GM18868 (cell line): ENCODE data around the gene RBM6.
"Not testable (repeated sequence)": the region's sequence is repeated elsewhere in the genome, so short reads cannot be mapped to it uniquely, and the experiment has no call there.

Source experiments
- ATAC-seq: cut with Tn5 transposase; IDR thresholded peaks from one replicate; pipeline ENCODE4 v1.9.1; 2021; ENCODE audit warnings: mild to moderate bottlenecking, moderate library complexity; ENCODE audit not compliant: unreplicated experiment

Gene RBM6

GRCh38 chr3:50084951-50085350 is 145.0 kb downstream of the RBM6 start:
- not testable (repeated sequence) for ATAC-seq

GRCh38 chr3:50088725-50089608 is 149.0 kb downstream of the RBM6 start, which contains the start of gene RBM5:
RBM5 (plus strand) TSS chr3:50088919; CDS start chr3:50090435, 1,516 bp downstream.
- peak; percentile 99 for ATAC-seq

GRCh38 chr3:50089609-50089945 is 149.6 kb downstream of the RBM6 start:
- ATAC-seq = no peak

DNA sequence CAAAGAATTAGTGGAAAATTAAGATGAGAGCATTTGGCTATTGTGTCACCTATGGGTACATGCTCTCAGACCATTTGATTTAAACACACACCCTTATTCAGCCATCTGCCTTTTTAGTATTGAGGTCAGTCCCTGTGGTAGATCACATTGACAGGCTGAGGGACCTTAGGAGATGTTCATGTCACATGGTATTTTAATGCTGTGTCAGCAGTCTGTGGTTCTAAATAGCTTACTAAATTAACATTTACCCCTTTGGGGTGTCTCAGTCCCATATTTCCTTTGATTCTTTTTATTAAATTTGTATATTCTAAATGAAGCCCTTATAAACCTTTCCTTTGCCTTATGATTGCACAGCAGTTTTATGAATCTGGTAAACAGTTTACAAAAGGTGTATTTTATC is 151.0 kb downstream of the RBM6 start:
- no peak for ATAC-seq

GRCh38 chr3:50095352-50095998 is 155.5 kb downstream of the RBM6 start:
- ATAC-seq = no peak

DNA sequence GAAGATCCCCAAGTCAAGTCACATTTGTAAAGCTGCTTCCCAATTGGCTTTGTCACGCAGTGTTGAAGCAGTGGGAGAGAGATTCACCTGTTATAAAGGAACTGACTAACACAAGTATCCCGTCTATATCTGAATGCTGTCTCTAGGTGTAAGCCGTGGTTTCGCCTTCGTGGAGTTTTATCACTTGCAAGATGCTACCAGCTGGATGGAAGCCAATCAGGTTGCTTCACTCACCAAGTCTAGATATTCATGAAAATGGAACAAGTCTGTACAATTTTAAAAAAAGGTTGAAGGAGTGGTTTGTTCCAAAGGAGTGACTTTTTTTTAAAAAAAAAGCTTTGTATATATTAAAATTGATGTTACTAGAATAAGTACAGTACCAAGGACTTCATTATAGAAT is 160.4 kb downstream of the RBM6 start:
- no peak for ATAC-seq

GRCh38 chr3:50100956-50101845 is 161.3 kb downstream of the RBM6 start:
- ATAC-seq = no peak

DNA sequence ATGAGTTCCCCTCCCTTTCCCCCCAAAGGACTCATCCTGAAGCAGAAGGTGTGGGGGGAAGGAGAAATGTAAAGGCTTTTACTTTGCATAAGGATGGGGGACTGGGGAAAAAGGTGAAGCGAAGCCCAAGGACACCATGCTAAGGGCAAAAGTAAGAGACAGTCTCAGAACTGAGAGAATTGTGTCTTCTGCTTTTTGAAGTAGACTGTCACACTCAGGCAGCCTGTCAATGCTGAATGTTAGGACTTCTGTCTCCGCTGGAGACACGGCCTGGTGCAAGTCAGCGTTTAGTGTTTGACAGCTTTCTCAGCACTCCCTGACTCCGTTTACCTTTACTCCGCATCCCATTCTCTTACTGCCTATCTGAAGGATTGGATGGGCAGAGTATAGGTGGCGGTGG is 162.6 kb downstream of the RBM6 start:
- ATAC-seq = no peak

GRCh38 chr3:50111757-50112156 is 171.8 kb downstream of the RBM6 start:
- ATAC-seq = no peak

GRCh38 chr3:50112462-50112861 is 172.5 kb downstream of the RBM6 start:
- ATAC-seq = no peak

DNA sequence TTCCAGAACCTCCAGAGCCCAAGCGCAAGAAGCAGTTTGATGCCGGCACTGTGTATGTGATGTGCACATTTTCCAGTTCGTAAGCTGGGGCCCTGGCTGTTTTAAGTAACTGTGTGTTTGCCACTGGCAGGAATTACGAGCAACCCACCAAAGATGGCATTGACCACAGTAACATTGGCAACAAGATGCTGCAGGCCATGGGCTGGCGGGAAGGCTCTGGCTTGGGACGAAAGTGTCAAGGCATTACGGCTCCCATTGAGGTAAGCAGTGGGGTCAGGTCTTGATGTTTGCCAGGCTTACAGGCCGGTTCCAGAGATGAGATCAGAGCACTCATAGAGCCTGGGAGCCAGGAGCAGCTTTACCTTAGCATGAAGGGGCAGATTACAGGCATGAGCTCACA is 177.2 kb downstream of the RBM6 start:
- ATAC-seq = no peak

DNA sequence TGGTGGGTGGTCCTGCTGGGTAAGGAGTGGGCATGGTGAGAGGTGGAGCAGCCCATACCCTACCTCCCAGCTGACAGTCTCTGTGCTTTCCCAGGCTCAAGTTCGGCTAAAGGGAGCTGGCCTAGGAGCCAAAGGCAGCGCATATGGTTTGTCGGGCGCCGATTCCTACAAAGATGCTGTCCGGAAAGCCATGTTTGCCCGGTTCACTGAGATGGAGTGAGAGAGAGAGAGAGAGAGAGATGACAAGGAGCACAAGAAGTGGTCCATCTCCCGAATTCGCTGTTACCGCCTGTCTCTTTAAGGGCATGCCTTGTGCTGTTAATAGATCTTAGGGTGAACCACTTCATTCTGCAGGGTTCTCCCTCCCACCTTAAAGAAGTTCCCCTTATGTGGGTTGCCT is 178.3 kb downstream of the RBM6 start:
- ATAC-seq = no peak

DNA sequence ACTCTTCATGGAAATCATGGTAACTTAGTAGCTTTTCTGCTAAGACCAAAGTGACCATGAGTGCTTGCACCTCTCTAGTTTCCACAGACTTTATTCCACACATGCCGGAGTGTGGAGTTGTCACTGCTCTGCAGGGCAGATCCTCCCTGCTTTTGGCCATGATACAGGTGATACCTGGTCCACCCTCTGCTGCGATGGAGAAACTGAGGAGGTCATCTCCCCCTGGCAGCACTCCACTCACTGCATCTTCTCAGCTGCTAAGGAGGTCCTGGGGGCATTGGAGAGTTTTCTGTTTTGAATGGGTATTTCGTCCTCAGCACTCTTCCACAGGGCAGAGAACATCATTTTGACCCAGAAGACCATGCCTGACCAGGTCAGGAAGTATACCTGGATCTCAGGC is 179.8 kb downstream of the RBM6 start:
- ATAC-seq = no peak

DNA sequence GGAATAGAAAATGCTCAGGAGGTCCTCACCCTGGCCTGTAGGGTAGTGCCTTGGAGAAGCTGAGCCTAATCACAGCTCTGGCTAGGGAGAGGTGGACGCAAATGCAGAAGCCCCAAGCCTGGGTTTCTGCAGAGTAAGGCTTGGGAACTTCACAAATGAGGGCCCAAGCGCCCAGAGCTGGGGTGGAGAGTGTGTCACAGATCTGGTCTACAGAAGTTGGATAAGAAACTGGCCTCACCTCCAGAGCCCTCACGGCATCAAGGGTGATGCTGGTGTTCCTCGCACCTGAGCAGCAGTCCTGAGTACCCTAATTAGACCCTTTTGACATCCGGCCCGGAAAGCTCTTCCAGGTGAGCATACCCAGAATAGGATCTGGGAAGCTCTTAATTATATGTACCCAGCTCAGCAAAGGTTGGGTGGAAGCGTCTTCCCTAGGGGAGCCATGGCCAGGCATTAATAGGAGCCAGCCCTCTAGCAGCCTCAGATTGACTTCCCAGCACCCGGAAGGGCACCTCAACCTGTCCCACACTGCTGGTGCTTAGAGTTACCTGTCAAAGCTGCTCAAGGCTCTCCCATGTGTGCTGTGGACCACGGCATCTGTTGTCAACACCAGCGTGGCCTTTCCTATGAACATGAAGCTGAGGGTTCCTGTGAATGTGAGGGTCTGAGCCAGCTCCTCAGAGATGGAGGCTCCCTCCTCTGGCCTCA is 180.6 kb downstream of the RBM6 start:
- ATAC-seq = no peak

DNA sequence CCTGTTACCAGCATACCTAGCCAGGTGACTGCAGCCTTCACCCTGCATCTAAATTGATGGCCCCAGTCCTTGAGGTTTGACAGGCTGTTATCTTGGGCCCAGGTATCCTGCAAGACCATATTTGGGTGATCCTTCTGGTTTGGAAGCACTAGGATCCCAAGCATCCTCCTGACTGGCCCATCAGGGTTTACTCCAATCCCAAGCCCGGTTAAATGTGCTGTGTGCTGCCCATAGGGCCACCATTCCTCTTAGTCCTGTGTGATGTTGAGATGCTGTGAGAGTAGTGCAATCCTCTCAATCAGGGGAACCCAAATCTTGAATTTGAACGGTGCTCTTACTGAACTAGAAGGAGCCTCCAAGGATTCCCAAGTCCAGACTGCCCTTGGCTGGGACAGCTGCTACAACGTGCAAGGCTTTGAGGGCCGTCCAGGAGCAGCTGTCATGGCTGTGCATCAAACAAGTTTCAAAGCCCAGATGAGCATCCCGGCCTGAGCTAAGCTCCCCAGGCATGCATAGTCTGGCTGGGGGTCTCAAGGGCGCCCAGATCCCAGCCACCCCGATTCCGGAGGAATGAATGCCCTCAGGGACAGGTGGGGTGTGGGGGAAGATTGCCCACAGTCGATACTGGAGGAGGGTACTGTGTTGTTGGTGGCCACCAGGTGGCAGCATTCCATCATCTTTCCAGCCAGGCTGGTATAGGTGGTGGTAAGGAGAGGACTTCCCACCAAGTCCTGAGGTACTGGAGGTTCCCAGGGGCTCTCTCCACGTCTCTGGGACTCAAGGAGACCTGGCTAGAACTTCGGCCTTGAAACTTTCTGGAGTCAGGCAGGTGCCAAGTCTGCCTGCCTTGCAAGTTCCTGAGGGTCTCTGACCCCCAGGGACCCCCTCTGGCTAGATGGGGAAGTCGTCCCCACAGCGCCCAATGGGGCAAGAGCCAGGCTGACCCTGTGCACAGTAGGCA is 181.4 kb downstream of the RBM6 start:
- peak; percentile 63 for ATAC-seq

GRCh38 chr3:50122071-50122470 is 182.1 kb downstream of the RBM6 start:
- ATAC-seq = no peak

DNA sequence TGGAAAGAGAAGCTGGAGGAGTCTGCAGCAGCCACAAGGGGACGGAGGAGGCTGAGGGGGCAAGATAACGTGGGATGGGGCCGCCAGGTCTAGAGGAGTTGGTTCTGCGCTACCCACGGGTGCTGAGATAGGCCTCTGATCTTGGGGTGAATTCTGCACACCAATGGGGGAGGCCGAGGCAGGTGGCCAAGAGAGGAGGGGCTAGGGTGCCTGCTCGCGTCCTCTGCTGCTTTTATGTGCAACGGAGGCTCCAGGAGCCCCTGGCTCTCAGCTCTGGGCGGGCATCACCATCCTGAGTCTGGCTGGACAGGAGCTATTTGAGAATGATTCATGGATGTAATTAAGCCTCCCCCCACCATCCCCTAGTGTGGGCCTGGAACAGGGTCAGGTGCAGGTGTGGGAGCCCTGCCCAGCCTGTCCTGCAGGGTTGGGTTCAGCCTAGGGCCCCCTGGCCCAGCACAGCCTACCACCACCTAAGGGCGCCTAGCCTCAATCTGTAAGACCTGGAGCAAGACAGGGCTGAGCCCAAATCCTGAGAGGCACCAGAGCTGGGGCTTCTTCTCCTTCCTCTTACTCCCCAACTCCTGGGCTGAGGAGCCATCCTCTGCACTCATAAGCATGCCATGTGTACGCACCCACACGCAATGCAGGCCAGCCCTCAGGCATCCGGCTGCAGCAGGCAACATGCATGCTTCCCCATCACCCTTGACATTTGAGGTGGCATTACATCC is 182.9 kb downstream of the RBM6 start:
- ATAC-seq = no peak

DNA sequence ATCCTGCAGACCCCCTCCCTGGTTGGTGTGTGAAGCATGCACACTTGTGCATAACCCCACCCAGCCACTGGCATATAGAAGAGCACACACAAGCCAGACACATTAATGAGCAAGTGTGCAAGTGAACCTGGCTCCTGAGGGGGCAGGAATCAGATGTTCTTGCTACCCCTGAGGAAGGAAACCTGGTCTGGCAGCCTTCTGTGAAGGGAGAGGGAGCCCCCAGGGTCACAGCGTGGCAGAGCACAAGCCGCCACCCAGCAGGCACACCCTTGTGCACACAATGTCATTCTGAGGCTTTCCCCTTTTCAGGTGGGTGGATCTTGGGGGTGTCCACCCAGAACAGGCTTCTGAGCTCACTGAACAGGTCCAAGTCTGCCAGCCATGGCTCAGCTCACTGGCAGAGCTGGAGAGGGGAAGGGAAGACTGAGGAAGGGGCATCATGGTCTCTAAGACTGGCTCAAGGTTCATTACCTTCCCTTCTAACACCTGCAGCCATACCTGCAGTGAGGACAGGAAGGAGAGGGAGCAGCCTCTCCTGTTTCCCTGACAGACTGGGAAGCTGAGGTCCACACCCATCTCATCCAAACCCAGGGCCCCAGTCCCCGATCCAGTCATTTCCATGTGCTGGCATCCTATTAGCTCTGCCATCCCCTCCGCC is 183.6 kb downstream of the RBM6 start:
- no peak for ATAC-seq
